GM04503 (cell line): ENCODE results near the gene DUSP8.

Source experiments
- DNase-seq: peaks from one replicate; pipeline ENCODE4 v3.0.0-alpha.2; 2012; ENCODE audit warnings: low read depth

DUSP8 gene

DNA sequence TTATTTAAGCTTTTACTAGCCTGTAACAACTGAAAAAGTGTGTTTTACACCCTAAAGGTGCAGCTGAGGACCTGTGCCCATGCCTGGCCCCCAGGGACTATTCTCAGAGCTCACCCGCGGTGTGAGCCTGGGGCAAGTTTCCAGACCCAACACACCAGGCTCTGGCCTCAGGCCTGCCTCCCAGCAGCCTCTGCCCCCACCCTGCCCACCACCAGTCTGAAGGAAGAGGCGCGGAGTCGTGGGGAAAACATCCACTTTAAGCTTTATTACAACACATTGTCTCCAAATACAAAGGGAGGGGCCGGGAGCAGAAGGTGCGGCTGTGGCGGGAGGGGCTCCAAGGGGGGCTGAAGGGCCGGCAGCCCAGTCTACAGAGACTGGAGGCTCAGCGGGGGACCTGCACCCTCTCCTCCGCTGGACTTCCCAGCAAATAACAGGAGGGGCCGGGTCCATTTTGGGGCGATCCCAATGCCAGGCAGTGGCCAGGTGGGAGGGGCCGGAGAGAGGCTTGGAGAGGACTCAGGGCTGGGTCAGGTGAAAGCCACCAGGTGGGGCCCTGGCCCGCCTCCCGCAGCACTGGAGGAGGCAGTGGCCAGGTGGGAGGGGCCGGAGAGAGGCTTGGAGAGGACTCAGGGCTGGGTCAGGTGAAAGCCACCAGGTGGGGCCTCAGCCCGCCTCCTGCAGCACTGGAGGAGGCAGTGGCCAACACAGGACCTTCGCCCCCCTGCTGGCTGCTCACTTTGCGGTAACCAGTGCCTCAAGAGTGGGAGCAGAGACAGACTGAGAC is 18.1 kb downstream of the DUSP8 start:
- no peak for DNase-seq

DNA sequence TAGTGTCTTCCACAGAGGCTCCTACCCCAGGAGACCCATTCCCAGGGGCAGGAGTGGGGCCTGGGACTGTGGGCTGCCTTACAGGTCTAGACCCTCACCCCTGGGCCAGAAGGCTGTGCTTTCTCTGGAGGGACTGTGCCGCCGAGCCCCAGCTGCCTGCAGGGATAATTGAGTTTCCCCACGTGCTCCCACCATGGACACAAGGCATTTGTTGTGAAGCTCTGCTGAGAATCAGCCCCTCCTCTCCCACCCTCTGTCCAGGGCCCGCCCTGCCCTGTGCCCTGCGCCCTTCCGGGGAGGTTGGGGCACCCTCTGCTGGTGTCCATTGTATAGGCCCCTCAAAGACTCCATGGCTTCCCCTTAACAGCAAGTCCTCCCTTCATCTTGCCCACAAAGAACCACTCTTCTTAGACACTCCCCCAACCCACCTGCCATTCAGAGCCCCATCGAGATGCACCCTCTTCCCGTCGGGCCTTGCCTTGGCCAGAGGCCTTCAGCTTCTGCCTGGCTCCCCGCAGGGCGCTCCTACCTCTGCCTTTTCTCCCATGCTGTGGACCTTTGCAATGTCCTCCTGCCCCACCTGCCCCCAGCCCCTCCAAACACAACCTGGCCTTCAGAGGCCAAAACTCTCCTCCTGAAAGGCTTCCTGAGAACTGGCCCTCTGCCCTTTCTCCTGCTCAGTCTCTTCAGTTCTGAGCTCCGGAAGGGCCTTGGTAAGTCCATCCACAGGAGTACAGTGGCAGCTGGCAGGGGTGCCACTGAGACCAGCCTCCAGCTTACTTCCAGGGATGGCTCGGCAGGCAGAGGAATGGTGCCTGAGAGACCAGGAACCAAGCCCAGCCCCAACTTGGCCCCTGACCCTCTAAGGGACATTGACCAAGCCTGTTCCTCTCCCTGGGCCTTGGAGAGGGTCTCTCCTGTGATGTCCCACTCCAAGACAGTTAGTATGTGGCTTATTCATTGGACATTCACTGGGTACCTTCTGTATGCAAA is 22.4 kb downstream of the DUSP8 start:
- no peak for DNase-seq

GRCh38 chr11:1548221-1549070 is 23.6 kb downstream of the DUSP8 start:
- DNase-seq = no peak

DNA sequence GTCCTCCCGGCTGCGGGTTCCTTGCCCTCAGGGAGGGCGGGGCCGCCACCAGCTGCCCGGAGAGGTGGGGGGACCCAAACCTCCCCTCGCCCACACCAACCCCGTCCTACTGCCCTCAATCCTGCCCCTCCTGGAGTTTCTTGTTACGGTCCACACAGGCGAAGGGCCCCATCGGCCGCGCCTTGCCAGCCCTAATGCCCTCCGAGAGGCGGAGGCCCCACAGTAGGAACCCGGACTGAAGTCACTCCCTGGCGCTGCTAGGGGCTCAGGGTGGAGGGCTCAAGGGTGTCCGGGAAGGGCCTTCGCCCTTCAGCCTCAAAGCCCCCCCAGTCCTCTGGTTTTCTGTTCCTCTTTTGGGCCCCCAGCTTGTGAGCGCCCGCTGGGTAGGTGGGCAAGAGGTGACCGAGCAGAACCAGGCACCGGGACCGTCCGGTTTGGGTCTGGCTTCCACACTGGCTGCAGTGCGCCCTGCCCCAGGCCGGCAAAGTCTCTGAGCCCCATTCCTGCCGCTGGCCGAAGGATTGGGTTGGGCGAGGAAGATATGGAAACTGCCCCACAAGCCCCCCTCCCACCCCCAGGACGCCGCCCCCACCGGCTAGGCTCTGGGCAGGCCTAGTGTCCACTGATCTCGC is 24.5 kb downstream of the DUSP8 start:
- no peak for DNase-seq

- no peak for DNase-seq
Measured at GRCh38 chr11:1546536-1547466, 25.3 kb downstream of the DUSP8 start.

DNA sequence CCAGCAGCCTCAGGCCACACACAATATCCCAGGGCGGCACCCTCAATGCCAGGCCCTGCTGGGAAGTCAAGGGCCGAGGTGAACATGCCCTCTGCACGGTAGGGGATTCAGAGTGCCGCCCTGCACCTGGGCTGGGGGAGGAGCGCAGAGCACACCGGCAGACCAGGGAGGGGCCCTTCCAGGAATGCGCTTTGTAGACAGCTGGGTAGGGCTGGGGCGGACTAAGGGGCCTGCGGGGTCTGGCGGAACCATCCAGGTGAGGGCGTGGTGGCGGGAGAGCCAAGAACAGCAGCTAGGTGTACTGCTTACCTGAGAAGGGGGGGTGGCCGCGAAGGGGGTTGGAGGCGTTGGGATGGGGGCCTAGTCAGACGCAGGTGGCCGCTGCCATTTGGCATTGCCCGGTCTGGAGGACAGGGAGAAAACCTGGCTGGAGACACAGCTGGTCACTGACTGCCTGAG is 26.0 kb downstream of the DUSP8 start:
- DNase-seq = no peak

- no peak for DNase-seq
Measured at GRCh38 chr11:1545432-1545831, 26.6 kb downstream of the DUSP8 start.

DNA sequence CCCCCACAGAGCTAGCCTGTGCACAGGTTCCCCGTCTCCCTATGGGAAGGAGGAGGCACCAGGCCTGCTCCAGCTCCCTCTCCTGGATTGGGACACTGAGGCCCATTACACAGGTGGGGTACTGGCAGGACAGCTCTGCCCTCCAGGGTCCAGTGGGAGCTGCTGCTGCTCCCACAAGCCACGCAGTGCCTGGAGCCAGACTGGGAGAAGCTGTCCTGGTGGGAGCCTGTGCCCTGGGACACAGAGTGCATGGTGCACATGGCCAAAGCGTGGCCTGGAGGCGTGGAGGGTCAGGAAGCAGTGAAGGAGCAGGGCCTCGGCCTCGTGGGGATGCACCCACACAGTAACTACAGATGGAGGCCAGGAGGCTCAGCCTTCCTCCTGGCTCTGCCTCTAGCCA is 27.5 kb downstream of the DUSP8 start:
- no peak for DNase-seq

DNA sequence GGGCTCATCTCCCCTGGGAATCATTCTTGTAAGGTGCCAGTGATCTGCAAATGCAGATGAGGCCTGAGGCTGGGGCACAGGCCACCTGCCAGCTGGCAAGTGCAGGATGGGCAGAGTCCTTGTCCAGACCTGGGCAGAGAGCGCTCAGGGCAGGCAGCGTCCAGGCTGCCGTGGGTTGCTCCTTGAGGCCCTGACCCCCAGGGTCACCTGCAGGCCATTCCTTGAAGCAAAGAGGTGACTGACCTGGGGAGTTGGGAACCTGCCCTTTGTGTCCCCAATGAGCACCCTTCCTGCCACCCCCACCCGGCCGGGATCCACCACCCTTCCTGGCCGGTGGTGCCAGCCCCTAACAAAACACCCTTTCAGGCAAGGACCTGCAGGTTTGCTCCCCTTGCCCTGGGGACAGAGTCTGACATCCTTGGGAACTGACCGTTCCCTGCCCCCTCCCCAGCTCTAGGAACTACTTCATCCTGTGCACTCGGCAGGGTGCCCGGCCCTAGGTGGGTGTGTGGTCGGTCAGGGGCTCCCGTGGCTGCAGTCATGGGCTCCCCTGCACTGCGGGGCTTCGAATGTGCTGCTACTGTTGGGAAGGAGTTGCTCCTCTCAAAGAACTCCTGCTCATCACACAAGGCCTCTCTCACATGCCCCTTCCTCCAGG is 28.3 kb downstream of the DUSP8 start:
- DNase-seq = no peak

- no peak for DNase-seq
Measured at GRCh38 chr11:1542267-1542666, 29.8 kb downstream of the DUSP8 start.

DNA sequence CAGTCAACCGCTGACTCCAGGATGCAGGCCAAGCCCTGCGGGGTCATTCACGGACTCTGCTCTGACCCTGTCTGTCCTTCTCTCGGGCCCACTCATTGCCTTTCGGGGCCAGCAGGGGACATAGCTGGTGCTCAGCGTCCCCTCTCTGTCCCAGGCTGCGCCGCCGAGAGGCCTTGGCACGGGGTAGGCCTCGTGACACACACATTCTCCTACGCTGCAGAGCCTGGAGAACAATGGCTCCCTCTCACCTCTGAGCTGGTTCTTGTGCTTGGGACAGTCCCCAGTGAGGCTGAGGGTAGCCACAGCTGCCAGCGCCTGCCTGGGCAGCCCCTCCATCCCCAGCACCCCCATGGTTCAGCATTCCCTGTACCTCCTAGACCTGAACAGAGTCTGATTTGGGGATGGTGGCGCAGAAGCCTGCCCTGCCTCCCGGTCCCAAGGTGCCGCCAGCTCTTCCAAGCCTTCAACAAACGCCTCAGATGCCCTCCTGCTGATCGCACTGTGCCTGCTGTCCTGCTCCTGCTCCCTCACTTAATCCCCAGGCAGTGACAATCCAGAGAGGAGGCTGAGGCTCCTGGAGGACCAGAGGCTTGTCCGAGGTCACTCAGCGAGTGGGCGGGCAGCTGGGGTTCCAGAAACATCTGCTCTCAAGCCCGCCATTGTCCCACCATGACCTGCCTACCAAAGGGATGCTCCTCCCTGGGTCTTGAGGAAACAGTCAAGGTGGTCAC is 30.4 kb downstream of the DUSP8 start:
- DNase-seq = no peak

DNA sequence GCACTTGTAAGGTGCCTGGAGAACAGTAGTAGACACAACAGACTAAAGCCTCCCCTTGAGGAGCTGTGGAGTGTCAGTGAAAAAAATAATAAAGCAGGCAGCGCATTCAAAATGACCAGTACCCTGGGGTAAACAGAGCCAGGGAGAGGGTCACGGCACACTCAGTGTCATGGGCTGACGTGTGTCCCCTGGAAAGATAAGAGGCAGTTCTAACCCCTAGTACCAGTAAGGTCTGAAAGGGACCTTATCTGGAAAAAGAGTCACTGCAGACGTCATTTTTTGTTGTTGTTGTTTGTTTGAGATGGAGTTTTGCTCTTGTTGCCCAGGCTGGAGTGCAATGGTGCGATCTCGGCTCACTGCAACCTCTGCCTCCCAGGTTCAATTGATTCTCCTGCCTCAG is 32.0 kb downstream of the DUSP8 start:
- no peak for DNase-seq

GRCh38 chr11:1538153-1538552 is 33.9 kb downstream of the DUSP8 start:
- DNase-seq = no peak

- DNase-seq = no peak
Measured at GRCh38 chr11:1536065-1536843, 35.8 kb downstream of the DUSP8 start.

DNA sequence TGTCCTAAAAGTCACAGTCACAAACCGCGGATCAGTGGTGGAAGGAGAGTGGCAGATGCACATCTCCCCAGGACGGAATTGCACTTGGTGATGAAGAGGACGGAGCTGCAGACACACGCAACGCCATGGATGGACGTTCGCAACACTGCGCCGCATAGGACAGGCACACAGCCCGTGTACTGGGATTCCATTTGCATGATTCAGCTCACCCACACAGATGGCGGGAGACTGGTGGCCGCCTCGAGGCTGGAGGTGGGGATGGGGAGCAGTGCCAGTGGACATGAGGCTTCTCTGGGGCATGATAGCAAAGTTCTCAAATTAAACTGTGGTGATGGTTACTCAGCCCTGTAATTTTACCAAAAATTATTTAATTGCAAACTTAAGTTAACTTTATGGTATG is 37.4 kb downstream of the DUSP8 start:
- DNase-seq = no peak

DNA sequence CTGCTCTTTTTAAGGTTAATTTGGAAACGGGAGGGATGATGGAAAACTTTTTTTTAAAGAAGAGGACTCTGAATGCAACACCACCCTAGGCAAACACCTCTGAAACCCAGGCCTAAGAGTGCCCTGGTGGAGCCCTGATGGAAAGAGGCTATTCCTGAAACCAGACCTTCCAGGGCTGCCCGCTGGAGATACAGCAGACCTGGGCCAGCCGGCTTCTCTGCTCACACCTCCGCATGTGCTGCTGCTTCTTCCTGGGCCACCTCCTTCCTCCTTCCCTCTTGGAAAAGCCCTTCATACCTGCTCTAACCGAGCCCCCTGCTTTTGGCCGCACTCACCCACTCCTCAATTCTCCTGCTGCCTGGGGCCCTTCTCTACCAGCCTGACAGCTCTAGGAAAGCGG is 37.9 kb downstream of the DUSP8 start:
- no peak for DNase-seq

GRCh38 chr11:1533342-1533725 is 38.7 kb downstream of the DUSP8 start:
- no peak for DNase-seq

- DNase-seq = peak; percentile 13
Measured at GRCh38 chr11:1532606-1533341, 39.3 kb downstream of the DUSP8 start.
